NCI-H187 (cell line): ENCODE data around the gene CFAP61.
A peak's percentile ranks its signal among the peaks of the same experiment; 100 is the strongest.

Source experiments
- DNase-seq, 2 experiments: peaks; one replicate each; lab custom pipeline; 2025; lab: John Stamatoyannopoulos, UW

The CFAP61 gene

GRCh38 chr20:20037960-20038359 is 14.4 kb upstream of the CFAP61 start:
- no peak for DNase-seq

GRCh38 chr20:20038586-20038985 is 13.7 kb upstream of the CFAP61 start:
- DNase-seq: no peak

- no peak for DNase-seq
Observed at GRCh38 chr20:20039752-20040387, 12.5 kb upstream of the CFAP61 start.

DNA sequence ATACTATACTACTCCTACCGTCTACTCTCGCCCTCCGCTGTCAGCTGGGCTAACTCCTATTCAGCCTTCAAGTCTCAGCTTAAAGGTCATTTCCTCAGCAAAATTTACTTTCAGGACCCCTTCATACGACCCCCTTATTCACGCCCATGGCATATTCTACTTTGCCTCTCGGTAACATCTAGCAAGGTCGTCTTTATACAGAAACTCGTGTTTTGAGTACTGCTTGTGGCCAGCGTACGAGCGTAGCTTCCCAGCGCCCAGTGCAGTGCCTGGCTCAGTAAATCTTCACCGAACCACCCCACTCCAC is 612 bp upstream of the CFAP61 start:
- DNase-seq: no peak

DNA sequence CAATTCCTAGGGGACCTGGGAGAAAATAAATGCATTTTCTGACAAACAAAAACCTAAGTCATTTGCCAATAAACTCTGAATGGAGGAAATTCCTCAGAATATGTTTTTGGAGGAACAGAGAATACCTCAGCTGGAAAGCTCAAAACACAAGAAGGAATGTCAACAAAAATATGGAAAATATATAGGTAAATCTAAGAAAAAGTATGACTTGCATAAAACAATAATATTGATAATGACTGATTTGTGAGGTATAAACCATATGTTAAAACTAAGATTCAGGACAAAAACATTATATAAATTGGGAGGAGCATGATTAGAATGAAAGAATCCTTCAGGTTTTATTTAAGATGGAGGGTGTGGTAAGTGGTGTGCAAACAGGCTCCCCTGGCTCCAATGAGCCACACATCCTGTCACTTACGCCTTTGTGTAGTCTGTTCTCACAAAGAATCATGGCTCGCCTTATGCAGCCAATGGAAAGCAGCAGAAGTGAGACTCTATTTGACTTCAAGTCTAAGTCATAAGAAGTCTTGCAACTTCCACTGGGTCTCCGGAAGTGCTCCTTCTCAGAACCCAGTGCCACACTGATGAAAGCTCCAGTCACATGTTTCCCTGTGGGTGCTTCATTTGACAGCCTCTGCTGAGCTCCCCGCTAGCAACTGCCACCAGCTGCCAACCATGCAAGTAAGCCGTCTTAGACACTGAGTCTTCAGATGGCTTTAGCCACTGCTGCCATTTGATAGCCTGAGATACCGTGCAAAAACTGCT is 8.1 kb downstream of the CFAP61 start:
- DNase-seq: no peak

DNA sequence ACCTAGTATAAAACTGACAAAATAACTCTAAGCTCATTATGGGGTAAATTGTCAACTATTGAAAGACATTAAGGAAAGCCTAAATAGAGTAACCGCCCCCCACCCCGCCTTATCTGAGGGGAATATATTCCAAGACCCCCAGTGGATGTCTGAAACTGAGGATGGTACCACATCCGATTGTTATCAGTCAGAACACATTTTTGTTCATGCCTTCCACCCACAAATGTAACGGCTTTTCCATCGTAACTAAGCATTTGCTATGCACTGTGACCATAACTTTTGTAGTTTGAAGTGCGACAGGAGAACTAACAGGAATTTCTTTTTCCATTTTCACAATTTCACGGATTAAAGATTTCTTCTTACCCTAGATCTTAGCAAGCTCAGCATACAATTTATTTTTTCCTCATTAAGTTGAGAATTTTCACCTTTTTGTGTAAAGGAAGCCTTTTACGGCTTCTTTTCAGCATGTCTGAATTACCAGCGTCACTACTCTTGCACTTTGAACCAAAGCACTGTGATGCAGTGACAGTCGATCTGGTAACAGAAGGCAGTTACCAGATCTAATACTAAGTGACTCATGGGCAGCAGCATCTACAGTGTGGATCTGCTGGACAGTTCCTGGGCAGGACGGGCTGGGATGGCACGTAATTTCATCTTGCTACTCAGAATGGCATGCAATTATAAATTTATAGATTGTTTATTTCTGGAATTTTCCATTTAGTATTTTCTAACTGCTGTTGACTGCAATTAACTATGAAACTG is 11.8 kb downstream of the CFAP61 start:
- no peak for DNase-seq

GRCh38 chr20:20065361-20065760 is 13.0 kb downstream of the CFAP61 start:
- no peak for DNase-seq

GRCh38 chr20:20070871-20071726 is 18.8 kb downstream of the CFAP61 start:
- no peak for DNase-seq

GRCh38 chr20:20073801-20074371 is 21.6 kb downstream of the CFAP61 start:
- DNase-seq: peak in 1 of 2 experiments; percentile 19

DNA sequence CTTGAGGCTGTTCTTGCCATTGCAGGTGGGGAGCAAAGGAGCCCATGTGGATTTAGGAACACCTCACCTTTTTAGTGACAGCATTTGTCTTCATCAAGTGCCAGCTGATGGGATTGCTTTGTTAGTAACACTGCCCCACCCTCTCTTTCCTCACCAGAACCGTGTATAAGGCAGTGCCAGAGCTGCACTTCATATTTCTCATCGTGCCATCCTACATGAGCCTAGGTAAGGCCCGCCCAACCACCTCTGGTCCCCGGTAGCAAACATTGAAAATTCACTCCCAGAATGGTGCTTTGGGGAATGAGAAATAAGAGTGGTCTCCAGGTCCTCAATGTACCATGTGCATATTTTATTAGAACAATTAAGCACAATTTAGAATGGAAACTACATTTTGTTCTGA is 22.7 kb downstream of the CFAP61 start:
- no peak for DNase-seq

GRCh38 chr20:20076297-20077065 is 24.1 kb downstream of the CFAP61 start:
- DNase-seq: no peak

- DNase-seq: no peak
Observed at GRCh38 chr20:20078041-20078440, 25.7 kb downstream of the CFAP61 start.

- no peak for DNase-seq
Observed at GRCh38 chr20:20079102-20079784, 26.9 kb downstream of the CFAP61 start.

GRCh38 chr20:20083807-20084206 is 31.5 kb downstream of the CFAP61 start:
- peak in 1 of 2 experiments; percentile 8 for DNase-seq

DNA sequence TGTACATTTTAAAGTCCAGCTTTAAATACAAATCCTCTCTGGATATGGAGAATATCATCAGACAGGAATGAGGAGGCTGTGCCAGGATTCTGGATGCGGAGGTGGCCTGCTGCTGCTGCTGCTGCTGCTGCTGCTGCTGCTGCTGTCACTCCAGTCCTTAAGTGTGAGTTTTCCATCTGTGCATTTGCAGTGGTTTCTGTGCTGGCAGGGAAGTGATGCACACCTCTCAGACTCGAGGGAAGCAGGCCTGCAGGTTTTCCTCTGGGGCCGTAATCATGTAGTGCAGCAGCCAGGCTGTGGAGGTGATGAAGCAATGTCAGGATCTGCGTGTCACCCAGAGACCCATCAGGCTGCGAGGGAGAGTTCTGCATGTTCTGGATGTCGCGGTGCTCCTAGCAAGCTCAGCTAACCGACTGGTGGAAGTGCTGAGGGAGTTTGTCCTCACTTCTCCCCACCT is 32.0 kb downstream of the CFAP61 start:
- no peak for DNase-seq

GRCh38 chr20:20085071-20085470 is 32.7 kb downstream of the CFAP61 start:
- DNase-seq: no peak

- DNase-seq: no peak
Observed at GRCh38 chr20:20085812-20086211, 33.5 kb downstream of the CFAP61 start.

- DNase-seq: no peak
Observed at GRCh38 chr20:20089018-20089417, 36.7 kb downstream of the CFAP61 start.

DNA sequence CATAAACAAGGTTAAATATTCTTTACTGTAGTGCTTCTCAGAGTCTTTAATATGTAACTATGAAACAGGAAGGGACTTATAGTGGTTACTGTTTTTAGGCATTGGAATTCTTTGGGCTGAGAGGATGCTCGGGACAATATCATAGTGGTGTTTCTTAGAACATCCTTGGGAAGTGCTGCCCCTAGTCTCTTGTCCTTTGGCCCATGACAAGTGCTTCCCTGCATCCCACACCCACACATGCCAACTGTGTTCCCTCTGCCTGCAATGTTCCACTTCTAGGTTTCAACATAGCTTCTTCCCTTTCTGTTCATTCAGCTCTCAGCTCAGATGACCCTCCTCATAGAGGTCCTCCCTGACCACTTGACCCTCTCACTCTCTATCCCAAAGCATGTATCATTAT is 37.6 kb downstream of the CFAP61 start:
- DNase-seq: no peak

- DNase-seq: no peak
Observed at GRCh38 chr20:20092827-20093226, 40.5 kb downstream of the CFAP61 start.
